ELF-1 (cell line): ENCODE measurements around the gene RSPO3.
"Not testable (repeated sequence)": the region's sequence is repeated elsewhere in the genome, so short reads cannot be mapped to it uniquely, and the experiment has no call there.

Experiments used
- DNase-seq: peaks from one replicate; pipeline ENCODE4 v3.0.0-alpha.2; 2016; ENCODE audit warnings: low read depth, low spot score

RSPO3 gene

DNA sequence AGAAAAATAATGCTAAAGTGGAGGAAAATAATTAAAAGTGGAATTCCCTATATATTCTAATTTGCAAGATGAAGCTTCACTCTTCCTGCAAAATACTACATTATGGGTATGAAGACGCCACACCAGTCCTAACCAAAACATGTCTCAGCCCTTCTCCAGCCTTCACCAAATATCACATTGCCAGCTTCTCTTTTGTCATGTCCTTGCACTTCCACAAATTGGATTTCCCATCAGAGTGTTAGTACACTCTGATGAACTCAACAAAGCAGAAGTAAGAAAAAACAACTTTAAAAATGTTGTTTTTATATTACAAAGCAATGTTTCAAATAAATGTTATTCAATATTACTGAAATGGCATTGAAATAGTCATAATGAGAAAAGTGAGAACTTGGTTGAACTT is 85.8 kb downstream of the RSPO3 start:
- DNase-seq = no peak

DNA sequence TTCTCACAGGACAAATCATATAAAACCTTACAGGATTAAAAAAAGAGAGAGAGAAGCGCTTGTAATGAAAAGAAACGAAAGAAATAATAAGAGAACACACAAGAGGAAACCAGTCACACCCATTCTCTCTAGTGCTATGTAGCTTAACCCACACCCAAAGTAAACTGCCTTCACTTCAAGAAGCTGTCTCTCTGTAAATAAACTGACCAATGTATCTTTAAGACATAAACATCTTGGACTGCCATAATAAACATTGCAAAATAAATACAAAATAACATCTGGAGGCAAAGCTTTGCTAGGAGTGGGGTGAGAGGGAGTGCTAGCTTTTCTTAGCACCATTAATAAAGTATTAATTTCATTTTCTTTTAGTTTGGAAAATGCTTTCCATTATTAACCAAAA is 86.6 kb downstream of the RSPO3 start:
- no peak for DNase-seq

DNA sequence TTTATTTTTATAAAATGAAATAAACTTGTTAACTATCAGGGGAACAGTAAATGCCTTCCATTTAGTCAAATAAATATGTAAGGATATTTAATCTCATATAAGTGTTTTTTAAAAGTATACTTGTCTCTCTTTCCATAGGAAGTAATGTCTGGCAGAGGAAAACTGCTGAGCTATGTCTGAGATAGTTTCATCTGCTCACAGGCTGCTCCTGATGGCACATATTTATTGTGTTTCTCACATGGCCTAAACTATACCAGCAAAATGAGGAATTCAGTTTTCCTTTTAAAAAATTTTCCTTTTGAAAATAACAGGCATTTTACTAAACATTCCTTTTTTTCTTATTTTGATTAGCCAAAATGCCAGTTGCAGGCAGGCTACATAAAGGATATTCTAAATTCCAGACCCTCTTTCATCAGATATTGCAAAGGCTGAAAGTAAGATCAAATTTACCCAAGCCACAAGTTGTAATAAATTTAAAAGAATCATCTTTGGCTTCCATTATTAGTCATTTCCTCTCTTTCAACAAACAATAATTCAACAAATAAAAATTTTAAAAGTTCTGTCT is 88.1 kb downstream of the RSPO3 start:
- no peak for DNase-seq

DNA sequence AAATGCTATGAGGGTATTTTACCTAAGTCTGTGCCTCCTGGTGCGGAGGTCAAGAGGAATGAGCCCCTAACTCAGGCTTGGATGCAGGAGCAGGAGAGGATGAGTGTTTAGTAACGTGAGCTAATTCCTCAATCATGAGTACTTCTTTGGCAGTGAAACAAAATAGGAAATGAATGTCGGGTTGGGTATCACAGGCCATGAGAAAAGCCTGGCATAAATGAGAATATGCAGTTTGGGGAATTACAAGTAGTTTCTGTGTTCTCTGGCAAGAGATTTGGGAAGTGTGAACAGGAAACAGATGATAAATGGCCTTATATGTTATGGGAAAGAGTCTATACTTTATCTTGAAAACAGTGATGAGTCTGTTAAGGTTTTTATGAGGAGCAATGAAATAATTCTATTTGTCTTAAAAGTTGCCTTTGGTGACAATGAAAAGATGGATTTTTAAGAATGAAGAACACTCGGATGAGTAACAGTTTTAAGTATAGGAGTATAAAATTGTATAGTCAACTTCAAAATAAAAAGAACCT is 89.2 kb downstream of the RSPO3 start:
- DNase-seq = no peak

DNA sequence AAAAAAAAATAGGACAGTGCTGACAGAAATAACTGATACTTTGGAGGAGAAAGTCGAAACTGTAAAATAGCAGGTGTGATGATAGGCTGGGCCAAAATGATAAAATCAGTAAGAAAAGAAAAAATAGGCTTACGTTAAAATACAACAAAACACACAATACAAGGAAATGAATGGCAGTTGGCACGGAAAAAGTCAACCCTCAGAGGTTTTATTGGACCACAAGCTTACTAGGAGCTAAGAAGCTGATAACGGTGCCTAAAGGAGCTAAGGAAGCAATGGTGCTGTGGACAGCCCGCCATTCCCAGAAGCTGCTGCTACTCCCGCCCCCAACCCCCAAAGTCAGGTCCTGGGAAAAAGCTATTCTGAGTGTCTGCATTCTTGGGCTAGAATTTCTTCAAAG is 92.3 kb downstream of the RSPO3 start:
- no peak for DNase-seq

DNA sequence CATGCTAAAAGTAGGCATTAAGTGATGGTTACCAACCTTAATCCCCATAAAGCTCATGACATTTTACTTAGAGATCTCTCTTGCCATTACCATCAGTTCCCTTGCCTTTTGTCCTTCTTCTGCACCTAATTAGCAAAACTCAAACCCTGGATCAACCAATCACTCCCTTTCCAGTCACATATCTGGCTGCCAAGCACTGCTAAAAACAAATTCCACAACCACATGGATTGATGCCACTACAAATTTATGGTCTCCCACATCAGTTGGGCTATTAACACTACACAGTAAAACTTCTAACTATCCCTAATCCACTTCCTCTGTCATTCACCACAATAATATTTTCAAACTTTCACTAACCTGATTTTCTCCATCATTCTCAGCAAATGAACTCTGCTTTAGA is 93.9 kb downstream of the RSPO3 start:
- no peak for DNase-seq

DNA sequence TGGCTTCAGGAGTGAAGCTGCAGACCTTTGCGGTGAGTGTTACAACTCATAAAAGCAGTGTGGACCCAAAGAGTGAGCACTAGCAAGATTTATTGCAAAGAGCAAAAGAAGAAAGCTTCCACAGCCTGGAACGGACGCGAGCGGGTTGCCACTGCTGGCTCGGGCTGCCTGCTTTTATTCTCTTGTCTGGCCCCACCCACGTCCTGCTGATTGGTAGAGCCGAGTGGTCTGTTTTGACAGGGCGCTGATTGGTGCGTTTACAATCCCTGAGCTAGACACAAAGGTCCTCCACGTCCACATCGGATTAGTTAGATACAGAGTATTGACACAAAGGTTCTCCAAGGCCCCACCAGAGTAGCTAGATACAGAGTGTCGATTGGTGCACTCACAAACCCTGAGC is 95.6 kb downstream of the RSPO3 start:
- DNase-seq = not testable (repeated sequence)

DNA sequence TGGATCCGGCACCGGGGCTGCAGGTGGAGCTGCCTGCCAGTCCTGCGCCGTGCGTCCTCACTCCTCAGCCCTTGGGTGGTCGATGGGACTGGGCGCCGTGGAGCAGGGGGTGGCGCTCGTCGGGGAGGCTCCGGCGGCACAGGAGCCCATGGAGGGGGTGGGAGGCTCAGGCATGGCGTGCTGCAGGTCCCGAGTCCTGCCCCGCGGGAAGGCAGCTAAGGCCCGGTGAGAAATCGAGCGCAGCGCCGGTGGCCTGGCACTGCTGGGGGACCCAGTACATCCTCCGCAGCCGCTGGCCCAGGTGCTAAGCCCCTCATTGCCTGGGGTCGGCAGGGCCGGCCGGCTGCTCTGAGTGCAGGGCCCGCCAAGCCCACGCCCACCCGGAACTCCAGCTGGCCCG is 96.1 kb downstream of the RSPO3 start:
- not testable (repeated sequence) for DNase-seq

DNA sequence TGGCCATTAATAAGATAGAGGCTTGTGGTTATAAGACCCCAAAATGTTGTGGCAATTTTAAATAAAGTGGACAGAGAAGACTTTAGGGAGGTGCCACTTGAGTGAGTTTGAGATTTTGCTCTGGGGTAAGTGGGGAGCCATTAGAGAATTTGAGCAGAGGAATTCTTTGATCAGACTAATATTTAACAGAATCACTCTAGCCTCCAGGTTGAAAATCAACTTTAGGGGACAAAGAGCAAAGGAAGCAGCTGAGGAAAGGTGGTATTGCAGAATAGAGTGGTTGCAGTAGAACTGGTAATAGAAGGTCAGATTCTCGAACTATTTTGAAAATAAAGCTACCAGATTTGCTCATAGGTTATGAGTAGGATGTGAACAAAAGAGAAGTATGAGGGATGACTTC is 97.5 kb downstream of the RSPO3 start:
- DNase-seq = no peak

DNA sequence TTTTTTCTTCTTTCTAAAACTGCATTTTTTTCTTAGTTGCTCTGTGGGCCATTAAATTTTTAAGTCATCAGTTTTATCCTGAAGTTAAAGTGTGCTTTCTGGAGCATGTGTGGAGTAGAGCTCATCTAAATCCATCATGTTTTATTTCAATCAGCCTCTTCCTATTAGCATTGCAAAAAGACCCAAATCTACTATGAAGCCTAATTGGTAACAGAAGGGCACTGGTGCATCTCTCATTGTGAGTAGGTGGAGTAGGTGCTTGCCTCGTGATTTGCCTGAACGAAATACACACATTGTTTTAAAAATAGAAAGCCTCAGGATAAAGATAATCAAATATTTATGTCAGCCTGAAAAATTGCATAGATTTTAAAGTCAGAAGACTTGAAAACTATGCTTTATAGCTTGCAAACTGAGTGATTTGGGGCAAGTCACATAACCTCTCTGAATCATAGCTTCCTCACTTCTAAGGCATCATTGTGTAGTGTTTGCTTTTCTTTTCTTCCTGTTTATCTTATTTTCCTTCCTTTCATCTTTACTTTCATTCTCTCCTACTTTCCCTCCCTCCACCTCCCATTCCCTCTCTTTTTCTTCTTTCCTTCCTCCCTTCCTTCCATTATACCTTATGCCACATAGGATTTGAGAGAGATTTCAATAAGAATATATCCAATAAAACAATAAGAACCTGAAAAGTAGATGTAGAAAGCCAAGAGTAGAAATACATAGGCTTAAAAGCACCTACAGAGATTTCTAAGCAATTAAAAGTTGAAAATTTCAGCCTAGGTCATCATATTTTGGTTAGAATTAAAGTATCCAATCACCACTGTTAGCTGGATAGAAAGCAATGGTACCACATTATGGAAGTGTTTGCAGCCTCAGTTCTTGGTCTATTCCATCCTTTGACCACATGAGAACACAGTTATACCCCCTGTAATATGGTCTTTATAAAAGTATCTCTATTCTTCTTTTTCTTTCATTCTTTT is 98.6 kb downstream of the RSPO3 start:
- no peak for DNase-seq

DNA sequence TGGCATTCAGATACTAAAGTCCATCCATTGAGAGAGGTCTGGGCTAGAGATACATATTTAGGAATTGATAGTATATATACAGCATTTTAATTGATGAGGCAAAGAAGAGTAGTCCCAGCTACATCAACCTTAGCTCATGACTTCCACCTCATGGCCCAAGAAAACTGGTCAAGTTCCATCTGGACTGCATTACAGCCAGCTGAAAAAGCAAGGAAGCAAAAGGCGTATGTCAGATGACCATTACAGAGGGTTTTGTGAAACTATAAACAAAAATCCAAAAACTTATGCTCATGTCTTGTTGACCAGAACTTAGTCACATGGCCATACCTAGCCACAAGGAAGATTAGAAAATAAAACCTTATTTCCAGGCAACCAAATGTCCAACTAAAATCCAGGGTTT is 101.4 kb downstream of the RSPO3 start:
- DNase-seq = no peak

DNA sequence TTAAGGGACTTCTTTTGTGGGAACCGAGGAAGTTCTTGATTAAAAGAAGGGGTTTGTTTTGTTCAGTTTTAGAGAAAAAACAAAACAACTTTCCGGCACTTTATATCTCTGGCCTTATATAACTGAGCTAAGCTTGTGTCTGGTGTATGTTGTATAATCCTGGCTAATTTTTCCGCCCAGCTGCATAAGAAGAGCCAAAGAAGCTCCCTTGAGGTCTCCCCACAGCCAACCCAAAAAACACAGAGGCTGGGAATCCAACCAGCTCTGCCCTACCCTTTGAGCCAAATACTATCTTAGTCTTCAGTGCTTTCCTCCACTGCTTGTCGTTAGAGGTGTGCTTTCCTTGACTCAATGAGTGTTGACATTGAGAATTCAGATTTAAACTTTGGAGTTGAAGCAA is 102.7 kb downstream of the RSPO3 start:
- no peak for DNase-seq

DNA sequence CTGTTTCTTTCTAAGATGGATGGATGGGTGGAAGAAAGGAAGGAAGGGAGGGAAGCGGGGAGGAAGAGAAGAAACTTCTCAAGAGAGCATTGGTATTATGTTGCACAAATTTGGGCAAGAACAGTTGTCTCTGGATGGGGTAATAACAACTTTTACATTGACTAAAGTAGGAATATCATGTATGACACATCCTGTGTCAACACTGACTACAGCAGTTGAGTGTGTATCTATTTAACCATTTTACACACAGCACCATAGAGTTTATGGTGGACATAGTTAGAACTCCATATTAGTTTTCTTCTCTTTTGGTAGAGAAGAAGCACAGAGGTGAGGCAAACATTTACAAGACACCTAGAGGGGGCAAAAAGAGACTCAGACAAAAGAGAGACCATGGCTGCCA is 103.9 kb downstream of the RSPO3 start:
- DNase-seq = no peak

DNA sequence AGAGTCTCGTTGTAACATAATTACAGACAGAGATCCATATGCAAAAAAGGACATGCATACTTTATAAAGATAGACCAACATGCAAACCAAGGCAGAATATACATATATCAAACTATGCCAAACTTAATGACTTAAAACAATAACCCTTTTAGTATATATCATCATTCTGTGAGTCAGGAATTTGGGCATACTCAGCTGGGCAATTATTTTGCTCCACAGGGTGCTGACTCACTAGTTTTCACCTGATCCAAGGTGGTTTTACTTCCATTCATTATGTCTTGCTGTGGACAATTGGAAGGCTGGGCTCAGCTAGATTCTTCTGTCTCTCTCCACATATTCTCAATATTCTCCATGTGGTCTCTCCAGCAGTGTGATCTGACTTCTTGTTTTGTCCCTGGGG is 107.0 kb downstream of the RSPO3 start:
- DNase-seq = no peak

DNA sequence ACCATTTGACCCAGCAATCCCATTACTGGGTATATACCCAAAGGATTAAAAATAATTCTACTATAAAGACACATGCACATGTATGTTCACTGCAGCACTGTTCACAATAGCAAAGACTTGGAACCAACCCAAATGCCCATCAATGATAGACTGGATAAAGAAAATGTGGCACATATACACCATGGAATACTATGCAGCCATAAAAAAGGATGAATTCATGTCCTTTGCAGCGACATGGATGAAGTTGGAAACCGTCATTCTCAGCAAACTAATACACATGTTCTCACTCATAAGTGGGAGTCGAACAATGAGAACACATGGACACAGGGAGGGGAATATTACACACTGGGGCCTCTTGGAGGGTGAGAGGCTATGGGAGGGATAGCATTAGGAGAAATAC is 115.3 kb downstream of the RSPO3 start:
- DNase-seq = not testable (repeated sequence)

DNA sequence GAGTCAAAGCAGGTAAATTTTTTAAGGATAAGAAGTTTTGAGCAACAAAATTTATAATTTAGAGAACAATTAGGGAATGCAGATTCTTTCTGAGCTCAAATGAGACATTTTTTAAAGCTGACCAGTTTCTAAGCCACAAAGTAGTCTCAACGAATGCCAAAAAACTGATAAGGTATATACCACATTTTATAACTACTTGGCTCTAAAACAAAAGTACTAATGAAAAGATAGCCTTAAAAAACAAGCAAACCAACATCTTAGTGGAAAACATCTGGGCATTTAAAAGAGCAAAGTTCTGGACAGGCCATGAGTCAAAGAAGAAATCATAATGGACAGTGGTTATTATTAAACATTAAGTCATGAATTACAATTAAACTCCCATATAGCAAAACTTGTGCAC is 125.0 kb downstream of the RSPO3 start:
- no peak for DNase-seq
